MM.1S (cell line): ENCODE results near the gene NINJ1.

Experiments
- DNase-seq: peaks from one replicate; pipeline ENCODE4 v3.0.0-alpha.2; 2015
- H2AFZ ChIP-seq: fragments of 300-600 bp; sonication (generic); 2 replicates; pipeline ENCODE4 v1.6.0; 2016; ENCODE audit warnings: antibody characterized with exemption, low read length
- H3F3A ChIP-seq: fragments of 300-600 bp; sonication (generic); 2 replicates; pipeline ENCODE4 v1.6.1; 2016; ENCODE audit warnings: mild to moderate bottlenecking, antibody characterized with exemption, low read length, moderate library complexity, mixed read lengths; ENCODE audit not compliant: insufficient read depth
- H3K27ac ChIP-seq: fragments of 300-600 bp; sonication (generic); 2 replicates; pipeline ENCODE4 v1.5.1; 2016; ENCODE audit warnings: mild to moderate bottlenecking, low read length
- H3K27me3 ChIP-seq: fragments of 300-600 bp; sonication (generic); replicated peaks from 2 replicates; pipeline ENCODE4 v1.6.0; 2016; ENCODE audit warnings: low read length; ENCODE audit not compliant: insufficient read depth
- H3K36me3 ChIP-seq: fragments of 300-600 bp; sonication (generic); replicated peaks from 2 replicates; pipeline ENCODE4 v1.6.1; 2016; ENCODE audit warnings: mild to moderate bottlenecking, low read length, mixed read lengths; ENCODE audit not compliant: insufficient read depth
- H3K4me1 ChIP-seq: fragments of 300-600 bp; sonication (generic); 2 replicates; pipeline ENCODE4 v1.6.1; 2016; ENCODE audit warnings: low read length, mixed read lengths
- H3K4me2 ChIP-seq: fragments of 300-600 bp; sonication (generic); 2 replicates; pipeline ENCODE4 v1.6.0; 2016; ENCODE audit warnings: low read depth, low read length
- H3K4me3 ChIP-seq: fragments of 300-600 bp; sonication (generic); 2 replicates; pipeline ENCODE4 v1.5.1; 2016; ENCODE audit warnings: low read length, mixed read lengths
- H3K79me2 ChIP-seq: fragments of 300-600 bp; sonication (generic); 2 replicates; pipeline ENCODE4 v1.6.1; 2016; ENCODE audit warnings: mixed run types, low read length, mixed read lengths
- H3K9ac ChIP-seq: fragments of 300-600 bp; sonication (generic); 2 replicates; pipeline ENCODE4 v1.6.1; 2016; ENCODE audit warnings: low read length, mixed read lengths
- H3K9me2 ChIP-seq: fragments of 300-600 bp; sonication (generic); replicated peaks from 2 replicates; pipeline ENCODE4 v1.6.1; 2016; ENCODE audit warnings: mild to moderate bottlenecking, low read length, mixed read lengths; ENCODE audit not compliant: insufficient read depth
- H3K9me3 ChIP-seq: fragments of 300-600 bp; sonication (generic); replicated peaks from 2 replicates; pipeline ENCODE4 v1.6.1; 2016; ENCODE audit warnings: mild to moderate bottlenecking, low read length, mixed read lengths; ENCODE audit not compliant: insufficient read depth
- H4K20me1 ChIP-seq: fragments of 300-600 bp; sonication (generic); 2 replicates; pipeline ENCODE4 v1.6.1; 2016; ENCODE audit warnings: mild to moderate bottlenecking, low read length, moderate library complexity, mixed read lengths; ENCODE audit not compliant: insufficient read depth
- EZH2 ChIP-seq: fragments of 300-600 bp; sonication (generic); optimal IDR thresholded peaks from 2 replicates; pipeline ENCODE3; 2017; ENCODE audit warnings: low read depth, mild to moderate bottlenecking, antibody characterized with exemption, low read length, mixed read lengths
- EZH2phosphoT487 ChIP-seq: fragments of 300-600 bp; sonication (generic); IDR thresholded peaks from 2 replicates; pipeline ENCODE4 v1.6.1; 2018; ENCODE audit warnings: antibody characterized with exemption, low read length
- TF ChIP-seq, protein P1 (sequence below): fragments of 300-600 bp; sonication (generic); IDR thresholded peaks from 2 replicates; pipeline ENCODE4 v1.5.1; 2016; ENCODE audit warnings: antibody characterized with exemption, low read length, mixed read lengths

Gene NINJ1

DNA sequence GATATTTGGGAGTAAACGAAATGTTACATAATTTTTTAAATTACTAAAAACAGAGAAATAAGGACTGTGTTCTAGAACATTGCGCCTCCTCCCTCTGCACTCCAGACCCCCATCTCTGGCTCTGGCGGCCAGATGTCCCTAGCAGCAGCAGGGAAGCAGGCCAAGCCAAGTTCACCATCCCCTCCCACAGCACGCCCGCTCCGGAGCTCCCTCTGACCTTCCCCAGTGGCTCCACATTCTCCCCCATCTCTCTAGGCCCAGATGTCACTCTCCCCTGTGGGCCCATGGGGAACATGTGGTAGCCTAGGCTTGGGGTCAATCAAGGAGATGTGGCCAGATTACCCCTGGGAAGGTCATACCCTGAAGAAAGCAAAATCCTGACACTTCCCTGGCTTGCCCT lies 43.6 kb upstream of the NINJ1 start:
- Histone ChIP-seq H3K4me2 (no peak overlapping the region), H3K9me2 (no peaks in the 10 kb centered on the region), H2AFZ (no peak overlapping the region), H4K20me1 (no peaks in the 10 kb centered on the region), H3K79me2 (no peaks in the 10 kb centered on the region), H3K4me1 (no peaks in the 10 kb centered on the region), H3K27me3 (no peaks in the 10 kb centered on the region), H3K27ac (no peak overlapping the region), H3F3A (no peaks in the 10 kb centered on the region), H3K9ac (no peak overlapping the region), H3K36me3 (no peaks in the 10 kb centered on the region), H3K4me3 (no peak overlapping the region), H3K9me3 (no peaks in the 10 kb centered on the region)
- no peak for DNase-seq
- no peak for TF ChIP-seq EZH2
- no peak for TF ChIP-seq EZH2phosphoT487
- TF ChIP-seq, protein P1, sequence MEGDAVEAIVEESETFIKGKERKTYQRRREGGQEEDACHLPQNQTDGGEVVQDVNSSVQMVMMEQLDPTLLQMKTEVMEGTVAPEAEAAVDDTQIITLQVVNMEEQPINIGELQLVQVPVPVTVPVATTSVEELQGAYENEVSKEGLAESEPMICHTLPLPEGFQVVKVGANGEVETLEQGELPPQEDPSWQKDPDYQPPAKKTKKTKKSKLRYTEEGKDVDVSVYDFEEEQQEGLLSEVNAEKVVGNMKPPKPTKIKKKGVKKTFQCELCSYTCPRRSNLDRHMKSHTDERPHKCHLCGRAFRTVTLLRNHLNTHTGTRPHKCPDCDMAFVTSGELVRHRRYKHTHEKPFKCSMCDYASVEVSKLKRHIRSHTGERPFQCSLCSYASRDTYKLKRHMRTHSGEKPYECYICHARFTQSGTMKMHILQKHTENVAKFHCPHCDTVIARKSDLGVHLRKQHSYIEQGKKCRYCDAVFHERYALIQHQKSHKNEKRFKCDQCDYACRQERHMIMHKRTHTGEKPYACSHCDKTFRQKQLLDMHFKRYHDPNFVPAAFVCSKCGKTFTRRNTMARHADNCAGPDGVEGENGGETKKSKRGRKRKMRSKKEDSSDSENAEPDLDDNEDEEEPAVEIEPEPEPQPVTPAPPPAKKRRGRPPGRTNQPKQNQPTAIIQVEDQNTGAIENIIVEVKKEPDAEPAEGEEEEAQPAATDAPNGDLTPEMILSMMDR = no peak

DNA sequence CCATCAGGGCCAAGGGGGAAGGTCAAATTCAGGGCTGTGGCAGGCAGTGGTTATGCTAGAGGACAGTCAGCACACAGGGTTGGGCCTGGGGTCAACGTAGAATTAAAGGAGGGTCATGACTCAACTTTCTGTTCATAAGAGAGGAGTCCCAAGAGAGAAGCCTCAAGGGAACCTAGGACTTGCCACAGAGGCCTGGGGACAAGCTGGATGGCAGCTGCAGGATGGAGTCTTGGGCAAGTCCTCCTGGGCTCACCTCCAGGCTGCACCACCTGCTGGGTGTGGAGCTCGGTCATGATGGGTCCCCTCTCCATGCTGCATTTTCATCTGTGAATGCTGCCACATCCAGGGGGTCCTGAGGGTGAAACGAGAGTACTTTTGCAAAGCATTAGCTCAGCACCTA lies 40.9 kb upstream of the NINJ1 start:
- no peak overlapping the region for H3K9ac ChIP-seq

DNA sequence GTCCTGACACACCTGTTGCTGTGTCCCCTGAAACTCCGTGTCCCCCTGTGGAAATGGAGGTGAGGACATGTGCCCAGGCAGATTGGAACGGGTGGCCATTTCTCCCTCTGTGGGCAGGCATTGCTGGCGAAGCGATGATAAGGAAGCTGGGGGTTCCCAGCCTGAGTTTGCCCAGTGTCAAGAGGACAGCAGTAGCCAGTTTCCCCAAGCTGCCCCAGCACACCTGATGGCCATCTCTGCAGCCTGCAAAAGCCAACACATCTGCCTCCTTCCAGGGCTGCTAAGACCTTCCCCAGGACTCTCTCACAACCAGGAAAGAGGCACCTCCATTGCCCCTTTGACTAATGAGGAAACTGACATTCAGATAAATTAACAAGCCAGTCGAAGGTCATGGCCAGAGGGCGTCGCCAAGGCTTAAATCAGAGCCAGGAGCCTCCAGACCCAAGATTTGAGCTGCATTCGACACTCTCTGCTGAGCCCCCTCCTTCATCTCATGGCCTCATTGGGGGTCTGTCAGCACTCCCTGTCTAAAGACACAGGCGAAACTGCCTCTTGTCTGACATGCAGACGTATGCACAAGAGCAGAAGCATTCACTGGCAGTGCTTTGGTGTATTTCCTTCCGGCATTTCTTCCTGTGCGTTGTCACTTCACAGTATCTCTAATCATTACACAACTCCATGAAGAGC lies 39.5 kb upstream of the NINJ1 start:
- H3K9me3 ChIP-seq = no peaks in the 10 kb centered on the region
- no peak overlapping the region for H3K27ac ChIP-seq
- no peak overlapping the region for H3K4me2 ChIP-seq
- H3K27me3 ChIP-seq = no peaks in the 10 kb centered on the region
- H3K9ac ChIP-seq = no peak overlapping the region
- H3K4me3 ChIP-seq = no peak overlapping the region
- H3F3A ChIP-seq = no peaks in the 10 kb centered on the region
- no peak for DNase-seq
- no peaks in the 10 kb centered on the region for H4K20me1 ChIP-seq
- no peaks in the 10 kb centered on the region for H3K9me2 ChIP-seq
- no peaks in the 10 kb centered on the region for H3K36me3 ChIP-seq
- no peak for TF ChIP-seq EZH2
- TF ChIP-seq, protein P1 = no peak
- no peak for TF ChIP-seq EZH2phosphoT487
- no peak overlapping the region for H2AFZ ChIP-seq
- H3K79me2 ChIP-seq = no peaks in the 10 kb centered on the region
- no peaks in the 10 kb centered on the region for H3K4me1 ChIP-seq

More for the DNA sequence above, 40.9 kb upstream of the NINJ1 start:
- H3K79me2 ChIP-seq = no peaks in the 10 kb centered on the region
- H3K4me3 ChIP-seq = no peak overlapping the region
- no peaks in the 10 kb centered on the region for H3F3A ChIP-seq
- no peak overlapping the region for H3K4me2 ChIP-seq
- no peak overlapping the region for H3K27ac ChIP-seq
- DNase-seq = no peak
- H3K4me1 ChIP-seq = no peaks in the 10 kb centered on the region
- TF ChIP-seq EZH2phosphoT487 (no peak), EZH2 (no peak)
- TF ChIP-seq, protein P1 = no peak
- H3K9me2 ChIP-seq = no peaks in the 10 kb centered on the region
- no peaks in the 10 kb centered on the region for H3K9me3 ChIP-seq
- no peaks in the 10 kb centered on the region for H3K27me3 ChIP-seq
- H2AFZ ChIP-seq = no peak overlapping the region
- H4K20me1 ChIP-seq = no peaks in the 10 kb centered on the region
- no peaks in the 10 kb centered on the region for H3K36me3 ChIP-seq
